HUES6 (cell line): ENCODE results near the gene CREBL2.

Experiments used
- H3K27ac ChIP-seq: 2 replicates; pipeline ENCODE4 v1.7.0; 2013; ENCODE audit warnings: low read depth, mild to moderate bottlenecking, low read length, inconsistent platforms
- H3K27me3 ChIP-seq: 2 replicates; pipeline ENCODE4 v1.6.1; 2013; ENCODE audit warnings: low read length; ENCODE audit not compliant: control insufficient read depth, insufficient read depth
- H3K36me3 ChIP-seq: 2 replicates; pipeline ENCODE4 v1.6.1; 2013; ENCODE audit warnings: low read length; ENCODE audit not compliant: control insufficient read depth, insufficient read depth
- H3K4me1 ChIP-seq: 2 replicates; pipeline ENCODE4 v1.6.1; 2013; ENCODE audit warnings: low read length; ENCODE audit not compliant: control insufficient read depth, insufficient read depth
- H3K4me3 ChIP-seq: 2 replicates; pipeline ENCODE4 v1.5.1; 2013; ENCODE audit warnings: low read depth, low read length
- H3K9ac ChIP-seq: one replicate; pipeline ENCODE4 v1.6.1; 2013; ENCODE audit warnings: mild to moderate bottlenecking, low read length
- H3K9me3 ChIP-seq: 2 replicates; pipeline ENCODE4 v1.6.1; 2013; ENCODE audit warnings: low read depth, low read length; ENCODE audit not compliant: control insufficient read depth, insufficient read depth

The CREBL2 gene

DNA sequence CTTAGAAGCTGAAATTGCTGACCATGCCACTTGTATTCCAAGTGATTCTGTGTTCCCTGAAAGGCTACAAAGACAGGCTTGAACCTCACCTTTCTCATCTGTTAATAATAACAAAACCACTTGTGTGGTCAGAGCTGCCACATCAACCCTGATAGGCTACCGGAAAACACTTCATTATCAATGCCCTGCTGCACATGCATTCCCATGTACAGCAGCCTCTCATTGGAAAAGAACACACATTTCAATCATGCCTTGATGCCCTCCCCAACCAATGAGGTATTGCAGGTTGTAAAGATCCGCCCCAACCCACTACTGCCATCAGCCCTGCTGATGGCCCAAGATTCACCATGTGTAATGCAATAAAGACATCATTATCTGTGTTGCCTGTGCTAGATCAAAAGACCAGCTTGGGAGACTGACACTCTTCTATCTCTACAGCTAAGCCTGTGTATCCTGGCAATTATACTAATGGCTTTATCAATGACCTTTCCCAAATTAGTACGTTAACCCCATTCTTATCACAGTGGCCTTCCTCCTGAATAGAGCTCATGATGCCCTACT, 81.5 kb downstream of the CREBL2 start:
- Histone ChIP-seq H3K9me3 (no peaks in the 10 kb centered on the region), H3K27ac (no peak overlapping the region), H3K4me1 (no peaks in the 10 kb centered on the region), H3K27me3 (no peaks in the 10 kb centered on the region), H3K36me3 (no peaks in the 10 kb centered on the region), H3K9ac (no peak overlapping the region), H3K4me3 (no peak overlapping the region)
